Measurements from ENCODE around the gene UBALD2. TPM values are rescaled to one million over a fixed set of nuclear protein-coding genes. Genes with fewer than 3 reads are reported as not detected.
A peak's percentile ranks its signal among the peaks of the same experiment; 100 is the strongest.
"Not testable (repeated sequence)": the region's sequence is repeated elsewhere in the genome, so short reads cannot be mapped to it uniquely, and the experiment has no call there.

UBALD2 gene
- total and polyA plus RNA-seq, 9 donors: 3.6 to 21.9 (median 13.9) TPM

DNA sequence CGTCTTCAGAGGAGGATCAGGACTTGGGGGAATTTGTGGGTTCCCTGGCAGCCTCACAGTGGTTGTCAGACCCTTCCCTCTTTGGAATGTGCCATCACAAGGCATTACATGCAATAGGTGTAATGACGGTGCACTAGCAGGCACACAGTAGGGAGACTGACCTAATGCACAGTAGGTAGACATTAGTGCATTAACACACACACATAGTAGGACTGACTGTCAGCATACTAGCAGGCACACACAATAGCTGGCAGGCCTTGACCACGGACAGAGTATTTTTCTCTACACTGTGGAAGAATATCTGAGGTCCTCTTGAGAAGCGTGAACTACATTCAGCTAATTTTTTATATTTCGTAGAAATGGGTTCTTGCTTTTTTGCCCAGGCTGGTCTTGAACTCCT, 10.9 kb upstream of the UBALD2 start:
- H3K4me3 ChIP-seq: no peak overlapping the region
- intact Hi-C loops (cut with DNase I): no loop called here
- H3K4me1 ChIP-seq (ENCODE audit: insufficient read depth): no peaks in the 10 kb centered on the region
- H3K27me3 ChIP-seq: no peaks in the 10 kb centered on the region
- no peak overlapping the region for H3K27ac ChIP-seq
- no peak for TF ChIP-seq EP300 (IDR thresholded peaks at IDR 0.05)
- no peak for TF ChIP-seq CTCF (IDR thresholded peaks at IDR 0.05)
- TF ChIP-seq POLR2A (IDR thresholded peaks at IDR 0.05): no peak
- no peaks in the 10 kb centered on the region for H3K9me3 ChIP-seq
- 78 to 84% (median 82%) methylated on average over 5 of the region's 5 CpGs for WGBS, 3 donors
- H3K36me3 ChIP-seq: no peaks in the 10 kb centered on the region
- DNase-seq: no peak

GRCh38 chr17:76255801-76256429, 9.2 kb upstream of the UBALD2 start:
- Histone ChIP-seq H3K36me3 (no peaks in the 10 kb centered on the region), H3K4me3 (no peak overlapping the region), H3K4me1 (ENCODE audit: insufficient read depth) (no peaks in the 10 kb centered on the region), H3K27me3 (no peaks in the 10 kb centered on the region), H3K27ac (no peak overlapping the region), H3K9me3 (no peaks in the 10 kb centered on the region)
- 51 to 66% (median 56%) methylated on average over 6 of the region's 6 CpGs for WGBS, 3 donors
- TF ChIP-seq CTCF (IDR thresholded peaks at IDR 0.05) (no peak), POLR2A (IDR thresholded peaks at IDR 0.05) (no peak), EP300 (IDR thresholded peaks at IDR 0.05) (no peak)
- intact Hi-C loops (cut with DNase I): no loop called here
- no peak for DNase-seq

DNA sequence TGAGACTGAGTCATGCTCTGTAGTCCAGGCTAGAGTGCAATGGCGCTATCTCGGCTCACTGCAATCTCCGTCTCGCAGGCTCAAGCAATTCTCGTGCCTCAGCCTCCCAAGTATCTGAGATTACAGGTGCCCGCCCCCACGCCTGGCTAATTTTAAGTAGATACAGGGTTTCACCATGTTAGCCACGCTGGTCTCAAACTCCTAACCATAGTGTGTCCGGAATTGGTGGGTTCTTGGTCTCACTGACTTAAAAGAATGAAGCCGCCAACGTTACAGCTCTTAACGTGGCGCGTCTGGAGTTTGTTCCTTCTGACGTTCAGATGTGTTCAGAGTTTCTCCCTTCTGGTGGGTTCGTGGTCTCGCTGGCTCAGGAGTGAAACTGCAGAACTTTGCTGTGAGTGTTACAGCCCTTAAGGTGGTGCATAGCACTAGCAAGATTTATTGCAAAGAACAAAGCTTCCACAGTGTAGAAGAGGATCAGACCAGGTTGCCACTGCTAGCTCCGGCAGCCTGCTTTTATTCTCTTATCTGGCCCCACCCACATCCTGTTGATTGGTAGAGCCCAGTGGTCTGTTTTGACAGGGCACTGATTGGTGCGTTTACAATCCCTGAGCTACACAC, 8.6 kb upstream of the UBALD2 start:
- H3K4me1 ChIP-seq (ENCODE audit: insufficient read depth); H3K9me3 ChIP-seq; intact Hi-C loops (cut with DNase I); H3K27me3 ChIP-seq; H3K27ac ChIP-seq; H3K36me3 ChIP-seq; H3K4me3 ChIP-seq: not testable (repeated sequence)
- WGBS, 3 donors: 64 to 80% (median 70%) methylated on average over 19 of the region's 19 CpGs
- DNase-seq: peak in 1 of 5 donors; percentile 3

GRCh38 chr17:76260220-76260619, 4.9 kb upstream of the UBALD2 start:
- WGBS, 3 donors: 88 to 92% (median 90%) methylated on average over 7 of the region's 7 CpGs

More at GRCh38 chr17:76260220-76260619, 4.9 kb upstream of the UBALD2 start:
- DNase-seq: no peak
- TF ChIP-seq EP300 (IDR thresholded peaks at IDR 0.05): no peak
- no peak for TF ChIP-seq POLR2A (IDR thresholded peaks at IDR 0.05)
- TF ChIP-seq CTCF (IDR thresholded peaks at IDR 0.05): no peak
- Histone ChIP-seq H3K9me3 (no peaks in the 10 kb centered on the region), H3K27me3 (no peaks in the 10 kb centered on the region), H3K4me1 (ENCODE audit: insufficient read depth) (no peaks in the 10 kb centered on the region), H3K4me3 (no peak overlapping the region), H3K27ac (no peak overlapping the region), H3K36me3 (no peaks in the 10 kb centered on the region)
- intact Hi-C loops (cut with DNase I): no loop called here
